H1 (cell line): ENCODE measurements around the gene GALE. TPM values are rescaled to one million over a fixed set of nuclear protein-coding genes. Genes with fewer than 3 reads are reported as not detected.

Source experiments
- CTCF ChIA-PET: fragments of 300-600 bp; sonication (Branson Sonifier 250); formaldehyde crosslinking; loops from one replicate; lab custom pipeline; 2021; ENCODE audit not compliant: partially characterized antibody; lab: Charles Lee
- POLR2A ChIA-PET: fragments of 300-600 bp; sonication (Branson Sonifier 250); formaldehyde crosslinking; loops from one replicate; lab custom pipeline; 2021; ENCODE audit warnings: inconsistent platforms; ENCODE audit not compliant: partially characterized antibody; lab: Charles Lee
- DNase-seq, 2 experiments: peaks; one replicate each; pipeline versions ENCODE4 v3.0.0 to v3.0.0-alpha.2; 2010 to 2022; ENCODE audit warnings: low spot score in 2 of 2, low read depth in 1 of 2, mixed read lengths in 1 of 2
- FAIRE-seq: peaks from 2 replicates; lab custom pipeline; 2011; peaks lifted over from hg19 to GRCh38; lab: Jason Lieb, UNC
- H2AFZ ChIP-seq: 2 replicates; pipeline ENCODE4 v1.8.1; 2012; ENCODE audit warnings: low read length, inconsistent platforms
- H2AK5ac ChIP-seq: 2 replicates; pipeline ENCODE4 v1.6.1; 2013; ENCODE audit warnings: low read depth, low read length
- H2BK120ac ChIP-seq: replicated peaks from 2 replicates; pipeline ENCODE3; 2013; ENCODE audit warnings: low read depth, low read length, inconsistent platforms
- H2BK12ac ChIP-seq: 2 replicates; pipeline ENCODE4 v1.6.1; 2013; ENCODE audit warnings: low read depth, low read length
- H2BK15ac ChIP-seq: 2 replicates; pipeline ENCODE4 v1.6.1; 2013; ENCODE audit warnings: low read length
- H2BK20ac ChIP-seq: 2 replicates; pipeline ENCODE4 v1.6.1; 2013; ENCODE audit warnings: low read length
- H2BK5ac ChIP-seq: 2 replicates; pipeline ENCODE4 v1.6.1; 2013; ENCODE audit warnings: low read depth, low read length
- H3K14ac ChIP-seq: 2 replicates; pipeline ENCODE4 v1.6.1; 2013; ENCODE audit warnings: inconsistent platforms; ENCODE audit not compliant: insufficient read length
- H3K18ac ChIP-seq: 2 replicates; pipeline ENCODE4 v1.6.1; 2013; ENCODE audit warnings: low read length; ENCODE audit errors: extremely low read depth
- H3K23ac ChIP-seq: 2 replicates; pipeline ENCODE4 v1.6.1; 2013; ENCODE audit warnings: inconsistent platforms; ENCODE audit not compliant: insufficient read length
- H3K23me2 ChIP-seq: 2 replicates; pipeline ENCODE4 v1.6.1; 2013; ENCODE audit warnings: low read depth, low read length
- H3K27ac ChIP-seq: 2 replicates; pipeline ENCODE4 v1.6.1; 2011; ENCODE audit warnings: low read depth, low read length, inconsistent platforms
- H3K27me3 ChIP-seq, 4 experiments: replicated peaks in 1 of 4; 1 replicate in 1 of 4; 2 replicates in 3 of 4; pipeline versions ENCODE4 v1.6.1 to v1.8.1; 2011 to 2013; ENCODE audit warnings: low read length in 3 of 4, mild to moderate bottlenecking in 3 of 4, inconsistent platforms in 2 of 4, mixed read lengths in 2 of 4, moderate library complexity in 1 of 4; ENCODE audit not compliant: control insufficient read depth in 3 of 4, insufficient read depth in 3 of 4; ENCODE audit errors: extremely low read depth in 1 of 4
- H3K36me3 ChIP-seq, 4 experiments: 2 replicates each; pipeline versions ENCODE4 v1.6.1 to v1.8.1; 2011 to 2013; ENCODE audit warnings: mild to moderate bottlenecking in 4 of 4, low read length in 3 of 4, moderate library complexity in 2 of 4, control low read depth in 1 of 4, inconsistent platforms in 1 of 4; ENCODE audit not compliant: insufficient read depth in 4 of 4, control insufficient read depth in 2 of 4
- H3K4ac ChIP-seq: replicated peaks from 2 replicates; pipeline ENCODE3; 2013; ENCODE audit warnings: low read length, low read depth, mixed read lengths, inconsistent platforms; ENCODE audit not compliant: insufficient read length
- H3K4me1 ChIP-seq, 4 experiments: replicated peaks in 1 of 4; 1 replicate in 1 of 4; 2 replicates in 3 of 4; pipeline versions ENCODE4 v1.6.1 to v1.8.1; 2011 to 2013; ENCODE audit warnings: low read length in 3 of 4, inconsistent platforms in 2 of 4, mixed read lengths in 1 of 4; ENCODE audit not compliant: insufficient read depth in 4 of 4, control insufficient read depth in 3 of 4
- H3K4me2 ChIP-seq, 2 experiments: 2 replicates each; pipeline versions ENCODE4 v1.6.1 to v1.8.1; 2011 to 2013; ENCODE audit warnings: low read depth in 2 of 2, low read length in 2 of 2, control low read depth in 1 of 2, inconsistent platforms in 1 of 2, mild to moderate bottlenecking in 1 of 2; ENCODE audit not compliant: insufficient read depth in 1 of 2
- H3K4me3 ChIP-seq, 4 experiments: fragments of 200-600, 300-600 bp in 1 of 4; sonication (generic), shearing (Covaris generic), sonication (Bioruptor Twin) in 1 of 4; 2 replicates each; pipeline versions ENCODE4 v1.5.1 to v1.8.1; 2011 to 2016; ENCODE audit warnings: low read length in 4 of 4, low read depth in 3 of 4, control low read depth in 2 of 4, inconsistent platforms in 2 of 4, mild to moderate bottlenecking in 2 of 4, mixed read lengths in 1 of 4, moderate library complexity in 1 of 4; ENCODE audit not compliant: insufficient read depth in 2 of 4; ENCODE audit errors: extremely low read depth in 1 of 4
- H3K56ac ChIP-seq: replicated peaks from 2 replicates; pipeline ENCODE3; 2013; ENCODE audit warnings: low read depth, mild to moderate bottlenecking, mixed read lengths, low read length, inconsistent platforms; ENCODE audit not compliant: insufficient read length
- H3K79me1 ChIP-seq: 2 replicates; pipeline ENCODE4 v1.6.1; 2013; ENCODE audit warnings: low read depth, low read length, control low read depth
- H3K79me2 ChIP-seq, 2 experiments: 2 replicates each; pipeline versions ENCODE4 v1.6.1 to v1.8.1; 2012 to 2013; ENCODE audit warnings: low read length in 2 of 2, mild to moderate bottlenecking in 2 of 2, inconsistent platforms in 1 of 2; ENCODE audit not compliant: insufficient read depth in 2 of 2, control insufficient read depth in 1 of 2
- H3K9ac ChIP-seq, 4 experiments: replicated peaks in 1 of 4; 1 replicate in 1 of 4; 2 replicates in 3 of 4; pipeline versions ENCODE4 v1.6.1 to v1.8.1; 2011 to 2013; ENCODE audit warnings: low read depth in 3 of 4, low read length in 3 of 4, control low read depth in 2 of 4, mild to moderate bottlenecking in 2 of 4, moderate library complexity in 2 of 4, inconsistent platforms in 1 of 4; ENCODE audit errors: extremely low read depth in 1 of 4
- H3K9me3 ChIP-seq, 2 experiments: 2 replicates each; pipeline versions ENCODE4 v1.6.1 to v1.8.1; 2012 to 2013; ENCODE audit warnings: mild to moderate bottlenecking in 2 of 2, moderate library complexity in 2 of 2, control low read depth in 1 of 2, inconsistent platforms in 1 of 2, low read depth in 1 of 2, low read length in 1 of 2, mixed read lengths in 1 of 2; ENCODE audit not compliant: insufficient read depth in 2 of 2
- H4K20me1 ChIP-seq, 2 experiments: replicated peaks in 1 of 2; 2 replicates each; pipeline versions ENCODE3 to v1.8.1; 2011 to 2013; ENCODE audit warnings: inconsistent platforms in 2 of 2, low read length in 2 of 2, mild to moderate bottlenecking in 1 of 2; ENCODE audit not compliant: insufficient read depth in 2 of 2, control insufficient read depth in 1 of 2
- H4K5ac ChIP-seq: 2 replicates; pipeline ENCODE4 v1.6.1; 2013; ENCODE audit warnings: low read length, low read depth, mixed read lengths, inconsistent platforms; ENCODE audit not compliant: insufficient read length
- H4K8ac ChIP-seq: 2 replicates; pipeline ENCODE4 v1.8.0; 2013; ENCODE audit warnings: mild to moderate bottlenecking, moderate library complexity, low read length, inconsistent platforms; ENCODE audit not compliant: insufficient read depth; ENCODE audit errors: extremely low read depth
- H4K91ac ChIP-seq: replicated peaks from 2 replicates; pipeline ENCODE3; 2013; ENCODE audit warnings: low read length, mixed read lengths, inconsistent platforms; ENCODE audit not compliant: insufficient read length
- CBX8 ChIP-seq: fragments of 300-800, 300-1000 bp; sonication (generic); IDR thresholded peaks from 2 replicates; pipeline ENCODE4 v1.7.1; 2016; ENCODE audit warnings: low read depth, low read length, borderline replicate concordance
- CTBP2 ChIP-seq: IDR thresholded peaks from 2 replicates; pipeline ENCODE4 v1.7.0; 2011; ENCODE audit warnings: borderline replicate concordance, mild to moderate bottlenecking, moderate library complexity, mixed read lengths, low read length; ENCODE audit not compliant: insufficient read depth, insufficient read length
- EGR1 ChIP-seq: IDR thresholded peaks from 2 replicates; pipeline ENCODE4 v1.6.1; 2011; ENCODE audit warnings: low read depth, low read length, borderline replicate concordance
- FOSL1 ChIP-seq: IDR thresholded peaks from 2 replicates; pipeline ENCODE4 v1.6.1; 2011; ENCODE audit warnings: mild to moderate bottlenecking, low read depth, low read length, moderate library complexity; ENCODE audit not compliant: insufficient read depth
- PHF8 ChIP-seq: fragments of 200-600 bp; sonication (generic); conservative IDR thresholded peaks from 2 replicates; pipeline ENCODE4 v1.7.1; 2012; ENCODE audit warnings: low read depth, mild to moderate bottlenecking, inconsistent platforms, low read length, moderate library complexity
- POU5F1 ChIP-seq: IDR thresholded peaks from 2 replicates; pipeline ENCODE4 v1.6.1; 2011; ENCODE audit warnings: low read depth, mild to moderate bottlenecking, low read length, moderate library complexity
- SIX5 ChIP-seq: IDR thresholded peaks from 2 replicates; pipeline ENCODE4 v1.6.1; 2011; ENCODE audit warnings: mild to moderate bottlenecking, low read depth, low read length
- SP4 ChIP-seq: IDR thresholded peaks from 2 replicates; pipeline ENCODE4 v1.6.1; 2012; ENCODE audit warnings: low read length, inconsistent platforms
- TBP ChIP-seq: IDR thresholded peaks from 2 replicates; pipeline ENCODE4 v1.6.1; 2011; ENCODE audit warnings: low read depth, low read length, improper control_type of control experiment
- WGBS, 2 experiments: shearing (Covaris generic) in 1 of 2; methylation state at CpG; one replicate each; pipeline versions ENCODE4 v1.1.6 to v1.1.7; 2013 to 2015; ENCODE audit warnings: low lambda C conversion rate in 2 of 2, mixed read lengths in 2 of 2, inconsistent platforms in 1 of 2, low coverage in 1 of 2, missing lambda C conversion rate in 1 of 2; ENCODE audit not compliant: insufficient replicate concordance in 2 of 2, insufficient coverage in 1 of 2, insufficient read length in 1 of 2; ENCODE audit errors: extremely low coverage in 1 of 2, missing lambda C conversion rate in 1 of 2; 5-methylcytosine and 5-hydroxymethylcytosine counted together
- polyA plus RNA-seq, 7 experiments: library from polyadenylated mRNA; depleted of rRNA in 3 of 7; stranded (reverse) in 5 of 7; unstranded in 2 of 7; fragments of >200 nt in 5 of 7; fragments of 200-250 nt in 2 of 7; gene quantifications; 1 replicate in 5 of 7; 2 replicates in 1 of 7; 4 replicates in 1 of 7; pipeline versions ENCODE4 v1.2.1 to v1.2.3, GENCODE V29; 2011 to 2013; ENCODE audit warnings: missing spikeins in 2 of 7, mixed read lengths in 2 of 7
- total RNA-seq: library from RNA; stranded (reverse); fragmentation: NEBNext Ultra II Directional; extraction: Animal tissue kit (Norgen Biotek cat#: 25700); gene quantifications from 2 replicates; pipeline ENCODE4 v1.2.1, GENCODE V29; 2021

Gene GALE
- total and polyA plus RNA-seq, 2 of the 8 experiments (the other 6 are each of a cell fraction or from before 2014, with no cell fraction given), result 26.0 to 33.9 TPM

GRCh38 chr1:23803674-23804073 lies 3.1 kb upstream of the GALE start:
- Histone ChIP-seq H2BK20ac (no peak overlapping the region), H3K9ac (no peak overlapping the region), H2BK15ac (no peak overlapping the region), H3K56ac (no peak overlapping the region), H2BK120ac (no peak overlapping the region), H3K4me3 (no peak overlapping the region), H4K8ac (no peak overlapping the region), H3K79me1 (no peaks in the 10 kb centered on the region), H3K18ac (no peak overlapping the region), H4K5ac (no peak overlapping the region), H3K4ac (no peak overlapping the region), H4K91ac (no peak overlapping the region), H3K27ac (no peak overlapping the region), H3K79me2 (no peaks in the 10 kb centered on the region), H3K4me2 (no peak overlapping the region), H2AK5ac (no peak overlapping the region), H2BK5ac (no peak overlapping the region), H4K20me1 (peaks cover 0 to 3% of the 10 kb centered on the region in 2 experiments), H3K14ac (no peak overlapping the region), H2AFZ (no peak overlapping the region), H3K27me3 (no peaks in the 10 kb centered on the region; a peak in 1 of 7 replicates), H3K9me3 (no peaks in the 10 kb centered on the region), H3K36me3 (peaks cover 0 to 3% (median 0%) of the 10 kb centered on the region in 4 experiments; a peak in 2 of 8 replicates), H3K23me2 (peaks cover 16% of the 10 kb centered on the region), H3K23ac (no peak overlapping the region), H3K4me1 (peaks cover 0 to 12% (median 9%) of the 10 kb centered on the region in 4 experiments; a peak in 5 of 7 replicates), H2BK12ac (no peak overlapping the region)
- ChIA-PET CTCF (interaction anchor here (0.6 to 4.0 kb wide), 2 partner anchors 113 to 152 kb away, joined by 3 to 17 read pairs; no protein-coding TSS in a partner anchor), POLR2A (interaction anchor here (0.6 to 16.2 kb wide), 4 partner anchors 24 to 158 kb away, joined by 3 to 192 read pairs (median 4); partner anchors contain the start of gene PITHD1)
- WGBS, 2 experiments, result 86% methylated on average over 5 of the region's 5 CpGs; no CpG with 5 or more reads in 1 of the 2 experiments
- no peak for FAIRE-seq
- no peak for DNase-seq
- TF ChIP-seq SP4 (no peak), SIX5 (no peak), CTBP2 (no peak), POU5F1 (no peak), FOSL1 (no peak), CBX8 (no peak), EGR1 (no peak), TBP (no peak), PHF8 (no peak)
